A549 (cell line): Measurements from ENCODE around the gene FSHB. TPM values are rescaled to one million over a fixed set of nuclear protein-coding genes. Genes with fewer than 3 reads are reported as not detected.

Experiments used
- ATAC-seq, 2 experiments: fragments of 200-7000 bp in 1 of 2; fragments of >200 bp in 1 of 2; cut with Nextera tagmentation in 1 of 2; cut with Tn5 transposase in 1 of 2; 3 replicates each; pipeline versions ENCODE4 v1.8.0 to v1.9.1; 2018 to 2020; ENCODE audit warnings: mild to moderate bottlenecking in 1 of 2, moderate library complexity in 1 of 2
- CTCF ChIA-PET: fragments of 300-600 bp; sonication (Branson Sonifier 250); formaldehyde crosslinking; extraction: SDS; loops from one replicate; lab custom pipeline; 2021; ENCODE audit warnings: antibody characterized with exemption, inconsistent platforms; lab: Yijun Ruan, JAX
- POLR2A ChIA-PET: fragments of 350-600 bp; formaldehyde crosslinking; extraction: SDS; loops from one replicate; lab custom pipeline; 2021; ENCODE audit warnings: antibody characterized with exemption, inconsistent platforms; lab: Yijun Ruan, JAX
- DNase-seq, 2 experiments: peaks; one replicate each; pipeline versions ENCODE4 v3.0.0 to v3.0.0-alpha.2; 2011 to 2016; ENCODE audit warnings: low read depth in 1 of 2, low spot score in 1 of 2
- FAIRE-seq: peaks from 2 replicates; lab custom pipeline; 2011; peaks lifted over from hg19 to GRCh38; lab: Jason Lieb, UNC
- H3K27ac ChIP-seq, 2 experiments: fragments of >200 bp; sonication (Bioruptor Twin); formaldehyde crosslinking; 3 replicates each; pipeline ENCODE4 v1.5.1; 2016 to 2017
- H3K4me1 ChIP-seq: fragments of >200 bp; sonication (Bioruptor Twin); formaldehyde crosslinking; 3 replicates; pipeline ENCODE4 v1.6.1; 2016
- H3K4me2 ChIP-seq: fragments of >200 bp; sonication (Bioruptor Twin); formaldehyde crosslinking; 3 replicates; pipeline ENCODE4 v1.6.1; 2016
- H3K4me3 ChIP-seq: fragments of >200 bp; sonication (Bioruptor Twin); formaldehyde crosslinking; 3 replicates; pipeline ENCODE4 v1.5.1; 2016
- H3K9me3 ChIP-seq: fragments of >200 bp; sonication (Bioruptor Twin); formaldehyde crosslinking; 3 replicates; pipeline ENCODE4 v1.6.1; 2016
- ATOH8 ChIP-seq: fragments of 250-450 bp; sonication (Bioruptor Pico); IDR thresholded peaks from 2 replicates; pipeline ENCODE4 v1.5.0; 2020; ENCODE audit warnings: low read depth, mild to moderate bottlenecking, moderate library complexity
- BCL3 ChIP-seq: fragments of >200 bp; sonication (Bioruptor Twin); formaldehyde crosslinking; IDR thresholded peaks from 3 replicates; pipeline ENCODE4 v1.6.1; 2016
- CBX2 ChIP-seq: fragments of 200-600 bp; sonication (generic); IDR thresholded peaks from 2 replicates; pipeline ENCODE4 v1.6.1; 2016; ENCODE audit warnings: low read depth, mild to moderate bottlenecking, borderline replicate concordance
- CHD4 ChIP-seq: fragments of 200-600 bp; sonication (generic); IDR thresholded peaks from 2 replicates; pipeline ENCODE4 v1.6.1; 2016; ENCODE audit warnings: antibody characterized with exemption, mild to moderate bottlenecking, borderline replicate concordance
- EHF ChIP-seq: fragments of 250-450 bp; sonication (Bioruptor Pico); IDR thresholded peaks from 2 replicates; pipeline ENCODE4 v1.5.0; 2020; ENCODE audit warnings: mild to moderate bottlenecking
- EHMT2 ChIP-seq: fragments of 200-600 bp; sonication (generic); IDR thresholded peaks from 2 replicates; pipeline ENCODE4 v1.6.1; 2016; ENCODE audit warnings: antibody characterized with exemption, low read depth, mild to moderate bottlenecking, moderate library complexity
- FOSB ChIP-seq: fragments of 250-450 bp; sonication (Bioruptor Pico); IDR thresholded peaks from 2 replicates; pipeline ENCODE4 v1.5.0; 2020; ENCODE audit warnings: mild to moderate bottlenecking, moderate library complexity
- HMGXB4 ChIP-seq: fragments of 250-450 bp; sonication (Bioruptor Pico); IDR thresholded peaks from 2 replicates; pipeline ENCODE4 v1.5.0; 2021; ENCODE audit warnings: mild to moderate bottlenecking, moderate library complexity, borderline replicate concordance
- JUN ChIP-seq, 2 experiments: fragments of >200 bp; sonication (Bioruptor Twin); formaldehyde crosslinking; IDR thresholded peaks; 2 replicates in 1 of 2; 3 replicates in 1 of 2; pipeline ENCODE4 v1.6.1; 2016 to 2017
- MAFK ChIP-seq: fragments of 450-650 bp; IDR thresholded peaks from 2 replicates; pipeline ENCODE4 v1.6.1; 2014; ENCODE audit not compliant: partially characterized antibody
- MAX ChIP-seq: IDR thresholded peaks from 2 replicates; pipeline ENCODE4 v1.6.1; 2012
- MYC ChIP-seq: IDR thresholded peaks from 2 replicates; pipeline ENCODE4 v1.6.1; 2012; ENCODE audit warnings: mild to moderate bottlenecking, inconsistent platforms, low read length, improper control_type of control experiment, borderline replicate concordance
- NFE2L2 ChIP-seq: fragments of 150-350 bp; conservative IDR thresholded peaks from 2 replicates; pipeline ENCODE4 v1.6.1; 2014; ENCODE audit warnings: low read length
- PBX3 ChIP-seq: IDR thresholded peaks from 2 replicates; pipeline ENCODE4 v1.6.1; 2012
- PHF8 ChIP-seq: fragments of 200-600 bp; sonication (generic); IDR thresholded peaks from 2 replicates; pipeline ENCODE4 v1.6.1; 2016; ENCODE audit warnings: low read depth, mild to moderate bottlenecking, antibody characterized with exemption, moderate library complexity, borderline replicate concordance
- POLR2A ChIP-seq: IDR thresholded peaks from 2 replicates; pipeline ENCODE4 v1.6.1; 2012; ENCODE audit warnings: mild to moderate bottlenecking, low read length
- POLR2AphosphoS2 ChIP-seq: conservative IDR thresholded peaks from 2 replicates; pipeline ENCODE4 v1.6.1; 2012; ENCODE audit warnings: low read length, improper control_type of control experiment, inconsistent platforms
- RAD21 ChIP-seq, 2 experiments: fragments of >200 bp in 1 of 2; sonication (Bioruptor Twin) in 1 of 2; formaldehyde crosslinking in 1 of 2; IDR thresholded peaks in 1 of 2; conservative IDR thresholded peaks in 1 of 2; 2 replicates in 1 of 2; 3 replicates in 1 of 2; pipeline ENCODE4 v1.6.1; 2012 to 2018; ENCODE audit warnings: inconsistent platforms in 1 of 2
- RARB ChIP-seq: fragments of 250-450 bp; sonication (Bioruptor Pico); IDR thresholded peaks from 2 replicates; pipeline ENCODE4 v1.8.0; 2021; ENCODE audit warnings: mild to moderate bottlenecking, moderate library complexity
- REST ChIP-seq: fragments of 200-600 bp; sonication (generic); IDR thresholded peaks from 2 replicates; pipeline ENCODE4 v1.6.1; 2016; ENCODE audit warnings: antibody characterized with exemption, mild to moderate bottlenecking, moderate library complexity
- USF2 ChIP-seq: fragments of 450-650 bp; IDR thresholded peaks from 2 replicates; pipeline ENCODE4 v1.6.1; 2014; ENCODE audit warnings: antibody characterized with exemption
- ZC3H11A ChIP-seq: fragments of 450-650 bp; IDR thresholded peaks from 2 replicates; pipeline ENCODE4 v1.6.1; 2014; ENCODE audit warnings: antibody characterized with exemption, mild to moderate bottlenecking
- WGBS: methylation state at CpG from one replicate; pipeline ENCODE4 v1.1.6; 2017; ENCODE audit errors: missing lambda C conversion rate; 5-methylcytosine and 5-hydroxymethylcytosine counted together
- polyA minus RNA-seq: library from RNA; depleted of rRNA, polyadenylated mRNA; stranded (reverse); fragments of >200 nt; gene quantifications from 2 replicates; pipeline ENCODE4 v1.2.3, GENCODE V29; 2011; rRNA and poly(A)+ RNA removed
- polyA plus RNA-seq, 4 experiments: library from polyadenylated mRNA; depleted of rRNA in 3 of 4; stranded (reverse); fragments of >200 nt; fragmentation: RNase III in 1 of 4; extraction: RNeasy Plus Mini Kit Qiagen cat#74134 plus additional on column Dnase treatment in 1 of 4; gene quantifications; 2 replicates in 3 of 4; 3 replicates in 1 of 4; pipeline ENCODE4 v1.2.3, GENCODE V29; 2011 to 2017

The FSHB gene
- polyA plus RNA-seq (2011; rRNA removed) (not detected in 2 replicates), polyA plus RNA-seq (2017; fragmentation: RNase III; extraction: RNeasy Plus Mini Kit Qiagen cat#74134 plus additional on column Dnase treatment) (not detected in 3 replicates), polyA minus RNA-seq (not detected in 2 replicates)
- not detected in 2 replicates for polyA plus RNA-seq (2012; cell fraction: cytosol; rRNA removed)
- polyA plus RNA-seq (2012; cell fraction: nucleus; rRNA removed), result not detected in 2 replicates

- no peak for ATAC-seq
- Histone ChIP-seq H3K9me3 (no peaks in the 10 kb centered on the region), H3K4me2 (no peak within 1 kb of the TSS), H3K27ac (no peak within 1 kb of the TSS), H3K4me3 (no peak within 1 kb of the TSS), H3K4me1 (no peaks in the 10 kb centered on the region)
- CTCF ChIA-PET, result no interaction called here
- TF ChIP-seq EHMT2 (no peak), FOSB (no peak), RAD21 (conservative IDR thresholded peaks at IDR 0.05 in 1 of 2, IDR thresholded peaks at IDR 0.05 in 1 of 2) (no peak), ZC3H11A (no peak), POLR2AphosphoS2 (no peak), CHD4 (no peak), REST (no peak)
- no peak for FAIRE-seq
- no peak for DNase-seq
- POLR2A ChIA-PET, result no interaction called here
- 5% methylated on average over 3 of the region's 3 CpGs for WGBS
Observed at GRCh38 chr11:30230714-30231113, at the start of gene FSHB. FSHB (plus strand) TSS chr11:30231014; CDS start chr11:30231903, 889 bp downstream.

GRCh38 chr11:30186748-30187147 lies 44.1 kb upstream of the FSHB start:
- Histone ChIP-seq H3K9me3 (no peaks in the 10 kb centered on the region), H3K27ac (no peak overlapping the region), H3K4me1 (no peaks in the 10 kb centered on the region), H3K4me2 (no peak overlapping the region), H3K4me3 (no peak overlapping the region)
- FAIRE-seq, result no peak
- TF ChIP-seq NFE2L2 (no peak), ZC3H11A (no peak), CBX2 (no peak)
- CTCF ChIA-PET, result interaction anchor here (0.7 kb wide), 1 partner anchor 96 kb away, joined by 3 read pairs; no protein-coding TSS in a partner anchor
- ATAC-seq, result no peak
- 0% methylated on average over 3 of the region's 3 CpGs for WGBS
- DNase-seq, result no peak
- POLR2A ChIA-PET, result no interaction called here

- ChIA-PET POLR2A (no interaction called here), CTCF (no interaction called here)
- Histone ChIP-seq H3K4me2 (no peak overlapping the region), H3K27ac (no peak overlapping the region), H3K4me3 (no peak overlapping the region), H3K4me1 (no peaks in the 10 kb centered on the region)
- ATAC-seq (no peak), FAIRE-seq (no peak), DNase-seq (no peak)
- TF ChIP-seq MAX, result no peak
- TF ChIP-seq EHF (CRISPR knock-in tag), result no peak
- no peak for TF ChIP-seq EHMT2
- TF ChIP-seq BCL3, result no peak
- no peak for TF ChIP-seq ATOH8
- no peak for TF ChIP-seq USF2
- TF ChIP-seq PHF8, result no peak
- no peak for TF ChIP-seq MYC
- no peak for TF ChIP-seq HMGXB4 (CRISPR knock-in tag)
- no peak for TF ChIP-seq POLR2A
- no peak for TF ChIP-seq JUN (IDR thresholded peaks at IDR 0.05)
- no peak for TF ChIP-seq MAFK
- no peak for TF ChIP-seq RARB (CRISPR knock-in tag)
- TF ChIP-seq PBX3, result no peak
- TF ChIP-seq, all 56 proteins: peak for 0
- H3K9me3 ChIP-seq, result no peaks in the 10 kb centered on the region
Observed at GRCh38 chr11:30192620-30193019, 38.2 kb upstream of the FSHB start.
